Anterior cingulate cortex (tissue), 58 donors: ENCODE data around the gene SGF29.
"Not testable (repeated sequence)": the region's sequence is repeated elsewhere in the genome, so short reads cannot be mapped to it uniquely, and the experiment has no call there.

Source experiments
- DNase-seq, 58 donors: peaks; one replicate each; lab custom pipeline; 2025; lab: John Stamatoyannopoulos, UW

The SGF29 gene

DNA sequence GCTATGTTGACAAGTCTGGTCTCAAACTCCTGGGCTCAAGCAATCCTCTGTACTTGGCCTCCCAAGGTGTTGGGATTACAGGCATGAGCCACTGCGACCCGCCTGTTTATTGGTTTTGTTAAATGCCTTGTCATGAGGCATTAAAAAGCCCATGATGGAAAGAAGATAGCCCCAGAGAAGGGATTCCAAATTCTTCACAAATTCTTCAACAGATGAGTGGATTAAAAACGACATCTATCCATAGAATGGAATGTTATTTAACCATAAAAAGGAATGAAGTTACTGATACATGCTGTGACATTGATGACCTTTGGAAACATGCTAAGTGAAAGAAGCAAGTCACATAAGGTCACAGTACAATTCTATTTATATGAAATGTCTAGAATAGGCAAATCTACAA, 4.7 kb downstream of the SGF29 start:
- DNase-seq: no peak

- no peak for DNase-seq
These were observed 8.0 kb downstream of the SGF29 start for GRCh38 chr16:28561557-28562187.

DNA sequence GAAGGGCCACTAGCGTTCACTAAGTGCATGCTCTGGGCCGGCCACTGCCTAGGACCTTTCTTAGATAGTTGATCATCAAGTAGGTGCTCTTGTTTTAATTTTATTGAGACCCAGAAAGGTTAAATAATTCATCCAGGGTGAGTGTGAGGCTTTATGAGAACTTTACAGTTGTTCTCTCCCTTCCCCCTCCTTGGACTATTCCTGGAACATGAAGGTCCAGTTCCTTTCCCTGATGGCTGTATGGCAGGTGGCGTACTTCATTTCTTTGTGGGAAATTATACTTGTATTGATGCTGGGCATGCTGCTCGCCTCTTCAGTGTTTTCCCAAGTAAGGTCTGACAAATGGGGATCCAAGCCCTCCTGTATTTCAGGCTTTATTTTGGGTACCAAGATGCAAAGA, 8.5 kb downstream of the SGF29 start:
- DNase-seq: no peak

DNA sequence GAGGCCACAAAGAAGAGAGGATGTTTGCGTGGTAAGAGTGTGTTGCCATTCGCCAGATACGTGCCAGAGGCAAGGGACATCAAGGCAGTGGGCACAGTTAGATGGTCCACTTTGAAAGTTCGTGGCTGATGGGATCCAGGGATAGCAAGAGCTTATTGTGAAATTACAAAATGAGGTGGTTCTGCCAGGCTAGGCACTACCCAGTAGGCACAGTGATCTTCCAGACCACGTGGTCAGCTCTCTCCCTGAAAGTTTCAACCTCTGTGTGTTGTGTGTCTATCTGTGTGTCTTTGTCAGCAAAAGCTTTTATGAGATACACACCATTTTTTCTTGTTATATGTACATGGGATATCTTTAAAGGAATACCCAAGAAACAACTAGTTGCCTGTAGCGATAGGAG, 9.5 kb downstream of the SGF29 start:
- DNase-seq: no peak

DNA sequence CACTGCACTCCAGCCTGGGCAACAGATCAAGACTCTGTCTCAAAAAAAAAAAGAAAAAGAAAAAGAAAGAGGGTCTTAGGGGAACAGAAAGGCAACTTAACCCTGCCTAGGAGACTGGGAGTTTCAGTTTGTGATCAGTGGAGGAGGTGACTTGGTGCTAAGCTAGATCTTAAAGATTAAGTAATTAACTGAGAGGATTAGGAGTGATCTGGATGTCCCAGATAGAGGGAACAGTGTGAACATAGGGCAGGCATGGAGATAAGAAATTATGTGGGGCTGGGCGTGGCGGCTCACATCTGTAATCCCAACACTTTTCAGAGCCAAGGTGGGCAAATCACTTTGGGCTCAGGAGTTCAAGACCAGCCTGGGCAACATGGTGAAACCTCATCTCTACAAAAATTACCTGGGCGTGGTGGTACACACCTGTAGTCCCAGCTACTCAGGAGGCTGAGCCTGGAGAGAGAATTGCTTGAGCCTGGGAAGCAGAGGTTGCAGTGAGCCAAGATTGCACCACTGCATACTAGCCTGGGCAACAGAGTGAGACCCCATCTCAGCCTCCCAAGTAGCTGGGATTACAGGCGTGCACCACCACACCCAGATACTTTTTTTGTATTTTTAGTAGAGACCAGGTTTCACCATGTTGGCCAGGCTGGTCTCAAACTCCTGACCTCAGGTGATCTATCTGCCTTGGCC, 12.7 kb downstream of the SGF29 start:
- DNase-seq: not testable (repeated sequence)

GRCh38 chr16:28567292-28567691, 13.6 kb downstream of the SGF29 start:
- DNase-seq: no peak

DNA sequence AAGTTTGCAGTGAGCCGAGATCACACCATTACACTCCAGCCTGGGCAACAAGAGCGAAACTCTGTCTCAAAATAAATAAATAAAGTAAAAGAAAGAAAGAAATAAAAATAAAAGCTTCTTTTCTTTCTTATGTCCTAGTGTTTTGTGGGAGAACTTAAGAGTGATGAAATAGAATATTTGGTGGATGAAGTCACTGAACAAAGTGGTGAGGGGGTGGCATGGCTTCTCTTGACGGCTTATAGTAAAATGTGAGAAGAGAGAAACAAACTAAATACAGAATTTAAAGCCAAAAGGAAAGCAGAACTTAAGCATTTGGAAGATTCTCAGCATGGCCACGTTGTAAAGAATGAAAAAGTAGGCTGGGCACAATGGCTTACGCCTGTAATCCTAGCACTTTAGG, 15.3 kb downstream of the SGF29 start:
- DNase-seq: no peak

GRCh38 chr16:28569968-28570752, 16.4 kb downstream of the SGF29 start:
- no peak for DNase-seq

GRCh38 chr16:28572696-28573510, 19.2 kb downstream of the SGF29 start:
- DNase-seq: peak in 43 of 58 donors; percentile 4 to 75 (median 33)

- no peak for DNase-seq
These were observed 20.3 kb downstream of the SGF29 start for GRCh38 chr16:28573738-28574718.

DNA sequence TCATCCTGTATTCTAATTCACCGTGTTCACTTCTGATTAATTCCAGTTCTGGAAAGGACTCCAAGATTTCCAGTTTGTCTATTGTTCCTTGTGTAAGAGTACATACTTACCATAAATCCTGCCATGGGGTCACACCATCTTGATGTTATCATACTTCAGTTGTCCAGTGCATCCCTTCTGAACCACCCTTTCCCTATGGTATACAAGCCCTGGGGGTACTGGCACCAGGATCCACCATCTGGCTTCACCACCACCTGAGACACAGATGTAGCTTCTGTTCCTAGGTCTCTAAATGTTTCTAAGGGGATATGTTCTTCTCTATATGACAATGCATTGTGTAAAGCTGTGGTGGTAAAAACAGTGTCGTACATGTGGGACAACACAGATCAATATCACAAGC, 21.2 kb downstream of the SGF29 start:
- no peak for DNase-seq

GRCh38 chr16:28575446-28576109, 21.9 kb downstream of the SGF29 start:
- no peak for DNase-seq

- no peak for DNase-seq
These were observed 27.1 kb downstream of the SGF29 start for GRCh38 chr16:28580726-28581315.

- no peak for DNase-seq
These were observed 32.0 kb downstream of the SGF29 start for GRCh38 chr16:28585674-28586073.

DNA sequence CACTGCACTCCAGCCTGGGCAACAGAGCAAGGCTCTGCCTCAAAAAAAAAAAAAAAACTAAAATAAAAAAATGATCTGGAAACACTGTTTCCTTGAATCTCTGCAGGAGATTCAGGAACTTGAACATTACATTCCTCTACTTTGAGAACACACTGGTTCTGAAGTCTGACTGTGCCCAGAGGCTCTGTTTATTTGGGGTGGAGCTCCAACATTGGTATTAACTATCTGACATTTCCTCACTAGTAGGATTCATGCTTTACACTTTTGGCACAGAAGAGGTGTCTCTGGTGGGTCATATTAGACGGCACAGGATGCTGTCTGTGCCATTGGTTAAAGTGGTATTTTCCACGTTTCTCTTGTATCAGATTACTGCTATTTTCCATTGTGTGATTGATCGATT, 32.7 kb downstream of the SGF29 start:
- no peak for DNase-seq

DNA sequence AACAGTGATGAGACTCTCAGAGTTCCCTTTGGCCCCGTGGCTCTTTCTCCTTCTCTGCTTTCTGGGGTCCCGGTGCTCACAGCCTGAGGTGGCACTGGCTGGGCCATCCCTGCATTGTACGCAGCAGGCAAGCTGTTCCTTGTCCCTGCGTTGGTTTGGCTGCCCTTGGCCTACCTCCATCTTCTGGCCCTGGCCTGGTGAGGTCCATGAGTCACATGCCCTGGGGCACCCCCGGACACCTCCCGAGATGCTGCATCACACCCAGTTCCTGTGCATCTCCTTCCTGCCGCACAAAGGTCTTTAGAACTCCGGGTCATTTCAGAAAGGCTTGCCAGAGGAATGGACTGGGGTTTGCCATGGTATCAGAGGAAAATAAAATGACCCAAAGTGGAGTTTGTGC, 33.7 kb downstream of the SGF29 start:
- DNase-seq: no peak

- no peak for DNase-seq
These were observed 35.3 kb downstream of the SGF29 start for GRCh38 chr16:28589069-28589468.

GRCh38 chr16:28589930-28590329, 36.2 kb downstream of the SGF29 start:
- DNase-seq: no peak
